DND-41 (cell line): ENCODE data around the gene RPS15.

Source experiments
- EZH2 ChIP-seq: IDR thresholded peaks from 3 replicates; pipeline ENCODE4 v1.6.1; 2012; ENCODE audit warnings: borderline replicate concordance, low read depth, mild to moderate bottlenecking, moderate library complexity, low read length, inconsistent platforms; ENCODE audit not compliant: severe bottlenecking
- TF ChIP-seq, protein P1 (sequence below): IDR thresholded peaks from 2 replicates; pipeline ENCODE4 v1.5.1; 2012; ENCODE audit warnings: borderline replicate concordance, low read length, moderate library complexity, mild to moderate bottlenecking; ENCODE audit not compliant: poor library complexity, severe bottlenecking; ENCODE audit errors: extremely low read depth

DNA sequence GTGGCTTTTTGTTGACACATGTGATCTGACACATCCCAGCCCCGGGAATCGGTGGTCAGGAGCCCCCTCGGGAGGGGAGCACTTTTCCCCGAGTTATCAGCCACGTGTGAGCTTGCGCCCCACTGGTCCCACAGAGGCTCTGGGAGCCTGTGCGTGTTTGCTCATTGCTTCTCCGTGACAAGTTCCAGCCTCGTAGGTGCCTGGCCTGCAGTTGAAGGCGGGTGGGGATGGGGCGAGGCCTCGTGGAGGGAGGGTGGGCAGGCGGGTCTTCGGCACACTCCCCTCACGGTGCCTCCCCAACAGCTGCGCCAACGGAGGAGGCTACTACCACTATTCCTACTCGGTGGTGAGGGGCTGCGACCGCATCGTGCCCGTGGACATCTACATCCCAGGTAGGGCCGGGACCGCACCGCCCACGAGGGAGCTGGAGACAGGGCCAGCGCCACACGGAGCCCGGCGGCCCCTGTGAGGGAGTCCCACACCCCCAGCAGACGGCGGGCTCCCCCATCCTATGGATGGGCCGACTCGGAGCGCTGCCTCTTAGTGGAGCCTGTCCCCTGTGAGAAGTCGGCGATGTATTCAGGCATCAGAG is 45.2 kb upstream of the RPS15 start:
- TF ChIP-seq, protein P1, sequence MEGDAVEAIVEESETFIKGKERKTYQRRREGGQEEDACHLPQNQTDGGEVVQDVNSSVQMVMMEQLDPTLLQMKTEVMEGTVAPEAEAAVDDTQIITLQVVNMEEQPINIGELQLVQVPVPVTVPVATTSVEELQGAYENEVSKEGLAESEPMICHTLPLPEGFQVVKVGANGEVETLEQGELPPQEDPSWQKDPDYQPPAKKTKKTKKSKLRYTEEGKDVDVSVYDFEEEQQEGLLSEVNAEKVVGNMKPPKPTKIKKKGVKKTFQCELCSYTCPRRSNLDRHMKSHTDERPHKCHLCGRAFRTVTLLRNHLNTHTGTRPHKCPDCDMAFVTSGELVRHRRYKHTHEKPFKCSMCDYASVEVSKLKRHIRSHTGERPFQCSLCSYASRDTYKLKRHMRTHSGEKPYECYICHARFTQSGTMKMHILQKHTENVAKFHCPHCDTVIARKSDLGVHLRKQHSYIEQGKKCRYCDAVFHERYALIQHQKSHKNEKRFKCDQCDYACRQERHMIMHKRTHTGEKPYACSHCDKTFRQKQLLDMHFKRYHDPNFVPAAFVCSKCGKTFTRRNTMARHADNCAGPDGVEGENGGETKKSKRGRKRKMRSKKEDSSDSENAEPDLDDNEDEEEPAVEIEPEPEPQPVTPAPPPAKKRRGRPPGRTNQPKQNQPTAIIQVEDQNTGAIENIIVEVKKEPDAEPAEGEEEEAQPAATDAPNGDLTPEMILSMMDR: no peak
- TF ChIP-seq EZH2: no peak
